HG02981 (cell line): ENCODE data around the gene CXCL6.

ENCODE experiments used
- ATAC-seq: cut with Tn5 transposase; IDR thresholded peaks from one replicate; pipeline ENCODE4 v1.9.1; 2021; ENCODE audit warnings: mild to moderate bottlenecking, moderate library complexity; ENCODE audit not compliant: unreplicated experiment

The CXCL6 gene

GRCh38 chr4:73865431-73866096 is 29.1 kb downstream of the CXCL6 start:
- no peak for ATAC-seq

- no peak for ATAC-seq
Observed at GRCh38 chr4:73866246-73866645, 29.8 kb downstream of the CXCL6 start.

- ATAC-seq, result no peak
Observed at GRCh38 chr4:73867783-73868182, 31.3 kb downstream of the CXCL6 start.

GRCh38 chr4:73868206-73869129 is 32.0 kb downstream of the CXCL6 start:
- ATAC-seq, result no peak

GRCh38 chr4:73869130-73870055 is 32.9 kb downstream of the CXCL6 start, which contains the start of gene CXCL1:
Gene CXCL1 (plus strand): TSS chr4:73869393. CDS start chr4:73869471, 78 bp downstream.
- no peak for ATAC-seq

- no peak for ATAC-seq
Observed at GRCh38 chr4:73870260-73870659, 33.8 kb downstream of the CXCL6 start.

- no peak for ATAC-seq
Observed at GRCh38 chr4:73870768-73871167, 34.3 kb downstream of the CXCL6 start.

- no peak for ATAC-seq
Observed at GRCh38 chr4:73871511-73872310, 35.2 kb downstream of the CXCL6 start.

GRCh38 chr4:73872316-73873108 is 36.0 kb downstream of the CXCL6 start:
- no peak for ATAC-seq

GRCh38 chr4:73874386-73874785 is 37.9 kb downstream of the CXCL6 start:
- no peak for ATAC-seq

- no peak for ATAC-seq
Observed at GRCh38 chr4:73875401-73875800, 38.9 kb downstream of the CXCL6 start.

GRCh38 chr4:73883306-73883705 is 46.8 kb downstream of the CXCL6 start:
- ATAC-seq, result no peak

- no peak for ATAC-seq
Observed at GRCh38 chr4:73885574-73886267, 49.2 kb downstream of the CXCL6 start.
